Fibroblast of peridontal ligament (primary cell): ENCODE measurements around the gene ACTA1.
A peak's percentile ranks its signal among the peaks of the same experiment; 100 is the strongest.
"Not testable (repeated sequence)": the region's sequence is repeated elsewhere in the genome, so short reads cannot be mapped to it uniquely, and the experiment has no call there.

ENCODE experiments used
- DNase-seq: peaks from one replicate; pipeline ENCODE4 v3.0.0-alpha.2; 2010; ENCODE audit errors: extremely low read depth

Gene ACTA1

GRCh38 chr1:229440851-229441537, 7.1 kb upstream of the ACTA1 start:
- peak; percentile 84 for DNase-seq

GRCh38 chr1:229438021-229438420, 4.1 kb upstream of the ACTA1 start:
- no peak for DNase-seq

- peak; percentile 54 for DNase-seq
Measured at GRCh38 chr1:229437443-229437842, 3.5 kb upstream of the ACTA1 start.

- DNase-seq: no peak
Measured at GRCh38 chr1:229436201-229436600, 2.3 kb upstream of the ACTA1 start.

GRCh38 chr1:229434641-229435051, 752 bp upstream of the ACTA1 start:
- DNase-seq: no peak

GRCh38 chr1:229433364-229434004, 410 bp downstream of the ACTA1 start:
- no peak for DNase-seq

- no peak for DNase-seq
Measured at GRCh38 chr1:229432905-229433304, 989 bp downstream of the ACTA1 start.

GRCh38 chr1:229432116-229432461, 1.8 kb downstream of the ACTA1 start:
- no peak for DNase-seq

GRCh38 chr1:229431284-229432115, 2.4 kb downstream of the ACTA1 start:
- no peak for DNase-seq

GRCh38 chr1:229430761-229431283, 3.1 kb downstream of the ACTA1 start:
- DNase-seq: peak; percentile 35

GRCh38 chr1:229428256-229428655, 5.6 kb downstream of the ACTA1 start:
- DNase-seq: no peak

- no peak for DNase-seq
Measured at GRCh38 chr1:229427572-229427971, 6.3 kb downstream of the ACTA1 start.

- no peak for DNase-seq
Measured at GRCh38 chr1:229425564-229426159, 8.2 kb downstream of the ACTA1 start.

- no peak for DNase-seq
Measured at GRCh38 chr1:229420765-229421164, 13.1 kb downstream of the ACTA1 start.

- DNase-seq: no peak
Measured at GRCh38 chr1:229420224-229420623, 13.7 kb downstream of the ACTA1 start.

GRCh38 chr1:229418586-229418985, 15.3 kb downstream of the ACTA1 start:
- not testable (repeated sequence) for DNase-seq

- DNase-seq: not testable (repeated sequence)
Measured at GRCh38 chr1:229412810-229413209, 21.1 kb downstream of the ACTA1 start.

- no peak for DNase-seq
Measured at GRCh38 chr1:229412056-229412455, 21.8 kb downstream of the ACTA1 start.

- DNase-seq: no peak
Measured at GRCh38 chr1:229411434-229412055, 22.3 kb downstream of the ACTA1 start.

- DNase-seq: peak; percentile 63
Measured at GRCh38 chr1:229410692-229411433, 23.0 kb downstream of the ACTA1 start.

- DNase-seq: no peak
Measured at GRCh38 chr1:229410370-229410691, 23.6 kb downstream of the ACTA1 start.
